GM19324 (cell line): Measurements from ENCODE around the gene PIGR.

Source experiments
- ATAC-seq: cut with Tn5 transposase; IDR thresholded peaks from one replicate; pipeline ENCODE4 v1.9.1; 2021; ENCODE audit warnings: mild to moderate bottlenecking, moderate library complexity; ENCODE audit not compliant: unreplicated experiment, low FRiP score

The PIGR gene

DNA sequence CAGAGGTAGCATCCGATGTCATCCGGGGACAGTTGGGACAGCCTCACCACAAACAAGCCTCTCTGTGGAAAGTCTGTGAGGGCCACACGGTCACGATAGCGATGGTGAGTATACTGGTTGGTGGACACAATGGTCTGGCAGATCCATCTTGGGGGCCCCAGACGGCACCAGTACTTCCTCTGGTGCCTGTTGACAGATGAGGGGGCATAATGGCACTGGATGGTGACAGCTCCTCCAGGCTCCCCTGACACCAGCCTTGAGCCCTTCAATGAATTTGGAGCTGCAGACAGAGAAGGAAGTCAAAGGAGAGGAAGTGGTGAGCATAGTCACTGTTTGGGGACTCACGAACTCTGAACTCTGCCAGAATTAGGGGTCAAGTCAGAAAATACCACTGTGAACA lies 16.0 kb upstream of the PIGR start:
- ATAC-seq: no peak

DNA sequence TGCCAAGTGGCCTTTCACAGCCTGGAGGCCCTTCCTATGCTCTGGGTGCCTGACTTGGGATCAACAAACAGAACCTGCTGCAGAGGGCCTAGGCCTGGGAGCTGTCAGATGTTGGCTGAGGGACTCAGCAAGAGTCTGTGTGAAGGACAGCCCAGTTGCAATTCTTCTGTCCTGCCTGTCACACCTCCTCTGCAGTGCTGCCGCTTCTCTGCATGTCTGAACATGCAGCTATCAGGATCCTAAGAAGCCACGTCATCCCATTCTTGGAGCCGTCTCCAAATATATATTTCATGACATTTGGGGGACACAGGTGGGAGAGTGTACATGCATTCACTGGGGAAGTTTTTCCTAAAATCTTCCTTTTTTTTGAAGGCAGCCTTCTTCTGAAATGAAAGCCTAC lies 15.4 kb upstream of the PIGR start:
- ATAC-seq: no peak

DNA sequence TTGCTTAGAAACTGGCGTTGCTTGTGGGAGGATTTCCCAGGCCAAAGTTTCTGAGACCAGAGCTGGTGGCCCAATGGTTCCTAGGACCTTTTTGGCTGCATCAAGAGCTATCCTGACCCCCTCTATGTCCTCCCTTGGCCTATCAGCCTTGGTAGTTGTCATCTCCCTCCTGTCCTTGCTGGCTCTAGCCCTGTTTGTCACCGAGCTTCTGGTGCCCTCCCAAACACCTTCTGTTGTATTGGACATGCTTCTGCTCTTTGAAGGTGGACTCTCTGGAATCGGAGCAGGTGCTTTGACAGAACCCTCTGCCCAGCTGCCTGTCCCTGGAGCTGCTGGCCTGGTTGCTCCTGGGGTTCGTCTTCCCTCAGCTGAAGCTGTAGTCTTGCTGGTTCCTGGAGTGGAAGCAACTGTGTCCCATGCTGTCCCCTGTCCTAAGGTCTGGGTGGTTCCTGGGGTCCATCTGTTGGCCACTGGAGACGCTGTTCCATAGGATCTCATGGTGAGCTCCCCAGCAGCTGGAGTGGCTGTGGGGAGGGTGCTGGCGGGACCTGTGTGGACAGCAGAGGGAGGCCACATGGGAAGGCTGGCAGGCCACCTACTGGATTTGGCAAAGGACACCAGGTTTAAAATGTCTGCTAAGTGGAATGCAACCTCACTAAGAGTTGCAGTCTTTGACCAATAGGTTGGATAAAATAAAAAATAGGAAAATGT lies 14.6 kb upstream of the PIGR start:
- ATAC-seq: no peak

DNA sequence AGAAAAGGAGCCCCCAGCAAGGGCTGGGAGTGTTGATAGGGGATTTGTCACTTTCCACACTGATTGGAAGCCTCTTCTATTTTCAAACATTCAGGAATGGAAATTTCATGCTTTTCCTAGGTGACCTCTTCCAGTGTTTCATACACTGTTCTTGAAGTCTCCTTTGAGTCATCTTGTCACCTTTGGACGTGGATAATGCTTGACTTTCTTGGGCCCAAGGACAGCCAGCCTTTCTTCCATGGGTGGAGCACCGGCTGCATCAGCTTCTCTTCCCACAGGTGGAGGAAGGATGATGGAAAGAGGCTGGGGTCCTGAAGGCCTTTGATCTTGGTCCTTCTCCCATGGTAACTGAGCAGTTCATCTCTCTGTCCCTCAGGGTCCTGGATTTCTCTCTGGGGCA lies 11.9 kb upstream of the PIGR start:
- ATAC-seq: no peak

DNA sequence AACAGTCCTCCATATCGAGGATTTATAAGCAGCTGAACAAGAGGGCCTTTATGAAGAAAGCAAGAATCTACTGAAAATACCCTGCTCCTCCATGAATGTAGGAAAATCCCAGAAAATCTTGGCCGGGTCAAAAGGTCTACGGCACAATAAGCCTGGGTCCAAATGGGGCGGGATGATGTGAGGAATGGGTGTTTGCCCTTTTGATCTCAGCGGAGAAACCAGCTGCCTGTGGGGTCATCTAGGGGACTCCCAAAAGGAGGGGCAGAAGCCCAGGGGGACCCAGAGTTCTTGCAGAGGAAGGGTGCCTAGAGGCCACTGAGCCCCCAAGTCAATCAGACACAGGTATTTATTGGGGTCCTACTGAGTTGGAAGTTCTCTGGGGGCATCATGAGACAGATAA lies 11.4 kb upstream of the PIGR start:
- no peak for ATAC-seq

DNA sequence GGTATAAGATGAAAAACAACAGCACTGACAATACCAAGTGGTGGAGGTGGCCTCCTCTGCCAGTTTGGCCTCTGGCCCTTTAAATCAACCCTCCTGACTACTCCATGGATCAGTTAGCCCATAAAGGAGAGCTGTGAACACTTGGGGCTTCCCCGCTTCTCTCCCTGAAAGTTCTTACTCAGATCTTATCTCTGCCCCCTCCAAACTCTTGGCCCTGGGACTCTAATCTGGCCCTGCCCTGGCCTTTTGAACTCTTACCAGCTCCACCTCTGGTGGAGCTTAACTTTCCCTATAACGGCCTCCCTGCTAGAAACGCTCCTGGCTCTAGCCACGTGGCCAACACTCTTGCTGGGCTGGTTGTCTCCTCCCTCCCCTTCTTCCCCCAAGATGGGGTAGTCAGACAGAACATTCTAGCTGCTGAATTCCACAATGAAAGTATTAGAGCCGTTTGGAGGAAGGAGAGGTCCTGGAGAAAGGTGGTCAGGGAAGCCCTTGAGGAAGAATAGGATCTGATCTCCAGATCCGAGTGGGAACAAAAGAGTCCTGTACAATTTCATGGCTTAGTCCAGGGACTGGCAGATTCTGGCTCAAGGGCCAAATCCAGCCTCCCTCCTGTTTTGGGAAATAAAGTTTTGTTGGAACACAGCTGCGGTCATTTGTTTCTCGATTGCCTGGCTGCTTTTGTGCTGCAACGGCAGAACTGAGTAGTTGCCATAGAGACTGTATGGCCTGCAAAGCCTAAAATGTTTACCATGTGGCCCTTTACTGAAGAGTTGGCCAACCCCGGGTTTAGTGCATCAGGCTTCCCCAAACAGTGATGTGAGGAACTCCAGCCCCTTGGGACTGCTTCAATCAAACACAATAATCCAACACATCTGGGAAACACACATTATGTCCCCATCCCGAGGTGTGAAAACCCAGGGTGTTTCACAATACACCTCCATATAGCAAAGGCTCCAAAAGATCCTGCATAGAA lies 9.5 kb upstream of the PIGR start:
- ATAC-seq: no peak

DNA sequence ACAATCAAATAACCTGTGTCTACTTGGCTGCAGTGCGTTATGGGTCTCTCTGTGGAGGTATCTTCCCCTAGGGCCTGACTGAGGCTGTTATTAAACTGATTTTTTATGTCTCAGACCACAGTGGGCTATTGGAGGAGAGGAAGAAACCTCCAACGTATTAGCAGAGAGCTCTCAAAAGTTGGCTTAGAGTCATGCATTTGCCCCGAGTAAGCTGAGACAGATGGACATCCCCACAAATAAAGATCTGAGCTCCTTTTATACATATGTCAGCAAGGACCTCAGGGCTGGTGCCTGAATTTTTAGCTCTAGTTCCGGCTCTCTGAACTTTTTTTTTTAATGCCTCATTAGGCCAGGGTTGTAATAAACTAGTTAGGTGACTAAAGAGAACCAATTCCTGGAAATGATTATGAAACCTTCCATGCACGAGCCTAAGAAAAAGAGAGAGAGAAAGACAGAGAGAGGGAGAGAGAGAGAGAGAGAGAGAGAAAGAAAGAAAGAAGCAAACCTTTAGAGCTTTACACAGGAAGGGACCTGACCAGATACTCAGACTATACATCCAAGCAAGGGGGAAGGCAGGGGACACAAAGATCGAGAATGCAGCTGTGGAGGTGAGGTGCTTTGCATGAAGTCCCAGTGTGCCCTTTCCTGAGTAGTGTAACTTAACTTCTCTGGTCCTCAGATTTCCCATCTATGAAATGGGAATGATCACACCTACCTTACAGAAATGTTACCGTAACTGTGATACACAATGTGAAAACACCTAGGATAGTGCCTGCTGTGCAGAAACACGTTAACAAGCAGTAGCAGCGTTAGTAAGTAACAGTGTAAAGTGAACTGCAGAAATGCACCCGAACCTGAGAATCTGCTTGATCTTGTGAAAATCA lies 8.4 kb upstream of the PIGR start:
- no peak for ATAC-seq

DNA sequence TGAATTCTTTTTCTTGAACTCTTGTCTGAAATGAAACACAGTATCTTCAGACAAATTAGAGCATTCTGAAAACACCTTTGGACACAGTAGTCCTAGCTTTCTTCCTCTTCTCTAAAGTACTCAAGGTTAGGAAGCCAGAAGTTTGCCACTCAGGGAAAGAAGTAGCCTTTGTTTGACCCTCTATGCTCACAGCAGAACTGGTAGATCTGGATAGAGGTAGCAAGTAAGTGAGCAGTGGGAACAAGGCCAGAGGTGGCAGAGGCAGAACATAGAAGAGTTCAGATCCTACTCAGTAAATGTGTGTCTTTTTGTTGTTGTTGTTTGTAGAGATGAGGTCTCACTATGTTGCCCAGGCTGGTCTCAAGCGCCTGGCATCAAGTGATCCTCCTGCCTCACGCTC lies 7.4 kb upstream of the PIGR start:
- no peak for ATAC-seq

DNA sequence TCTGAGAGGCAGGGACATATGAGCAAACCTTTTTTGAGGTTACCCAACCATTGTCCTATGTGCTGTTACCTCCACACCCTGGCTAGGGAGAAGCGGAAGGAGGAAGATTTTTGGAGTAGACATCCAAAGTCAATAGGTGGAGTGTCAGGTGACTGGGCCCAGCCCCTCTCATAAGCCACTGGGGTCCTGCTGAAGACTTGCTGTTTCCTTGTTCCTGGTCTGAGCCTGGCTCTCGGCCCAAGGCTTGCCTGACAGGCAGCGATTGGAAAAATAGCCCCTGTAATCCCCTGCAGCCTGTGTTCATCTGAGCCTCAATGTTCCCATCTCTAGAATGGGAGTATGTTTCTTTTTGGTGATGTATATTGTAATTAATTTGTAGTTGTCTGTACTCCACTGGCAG lies 6.9 kb upstream of the PIGR start:
- no peak for ATAC-seq

DNA sequence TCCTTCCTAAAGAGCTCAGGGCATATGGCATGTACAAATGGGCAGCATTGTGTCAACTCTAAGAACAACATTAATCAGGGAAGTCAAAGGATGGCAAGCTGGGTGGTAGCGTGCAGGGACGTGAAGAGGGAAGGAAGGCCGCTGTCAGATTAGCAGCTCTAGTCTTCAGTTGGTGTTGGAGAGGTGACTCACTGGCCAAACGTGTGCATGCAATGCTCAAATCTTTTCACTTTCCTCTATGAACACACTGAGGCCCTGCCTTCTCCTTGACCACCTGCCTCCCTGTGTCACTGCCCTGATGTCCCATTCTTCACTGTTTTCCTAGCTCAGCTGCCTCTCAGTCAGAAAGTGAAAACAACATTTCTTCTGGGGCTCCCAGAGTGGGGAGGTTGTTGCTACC lies 5.9 kb upstream of the PIGR start:
- no peak for ATAC-seq

DNA sequence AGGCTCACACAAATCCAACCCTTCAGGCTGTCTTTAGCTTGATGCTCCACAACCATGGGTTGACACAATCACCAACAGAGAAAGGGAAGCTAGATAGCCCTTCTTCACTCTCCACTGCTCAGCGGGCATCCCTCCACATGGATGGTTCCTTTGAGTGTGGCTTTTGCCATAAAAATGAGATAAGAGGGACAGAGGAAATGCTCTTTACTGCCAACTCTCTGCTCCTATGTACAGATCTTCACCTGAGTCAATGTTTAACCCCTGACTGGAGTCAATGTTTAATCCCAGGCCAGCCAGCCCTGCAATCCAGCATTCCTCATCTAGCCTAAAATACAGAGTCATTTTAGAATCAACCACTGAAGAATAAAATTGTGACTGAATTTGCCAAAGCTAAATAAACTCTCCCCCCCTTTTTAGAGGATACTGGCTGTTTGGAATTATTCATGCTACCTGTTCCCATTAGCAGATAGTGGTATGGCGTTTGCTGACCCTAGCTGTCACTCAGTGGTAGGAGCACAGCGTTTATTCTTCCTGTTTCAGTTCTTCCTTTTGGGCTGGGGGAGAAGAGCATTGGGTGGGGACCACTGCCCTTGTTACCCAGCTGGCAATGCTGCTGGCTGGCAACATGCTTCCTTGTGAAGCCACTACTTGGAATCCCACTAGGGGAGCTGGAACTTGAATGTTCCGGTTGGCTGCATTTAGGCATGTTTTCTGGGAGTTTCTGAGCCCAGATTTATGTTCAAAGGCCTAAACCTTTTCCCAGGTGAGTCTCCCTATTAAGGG lies 5.2 kb upstream of the PIGR start:
- no peak for ATAC-seq

DNA sequence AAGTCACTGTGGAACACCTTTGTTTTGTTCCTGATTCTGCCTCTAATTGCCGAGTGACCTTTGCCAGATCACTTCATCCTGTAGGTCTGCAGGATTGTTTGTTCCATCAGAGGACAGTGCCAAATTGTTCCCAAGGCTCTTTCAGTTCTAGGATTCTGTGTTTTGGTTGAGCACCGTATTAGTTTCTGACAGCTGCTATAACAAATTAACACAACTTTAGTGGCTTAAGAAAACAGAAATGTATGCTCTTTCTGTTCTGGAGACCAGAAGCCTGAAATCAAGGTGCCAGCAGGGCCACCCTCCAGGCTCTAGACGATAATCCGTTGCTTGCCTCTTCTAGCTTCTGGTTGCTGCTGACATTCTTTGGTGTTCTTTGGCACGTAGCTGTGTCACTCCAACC lies 3.4 kb upstream of the PIGR start:
- no peak for ATAC-seq

DNA sequence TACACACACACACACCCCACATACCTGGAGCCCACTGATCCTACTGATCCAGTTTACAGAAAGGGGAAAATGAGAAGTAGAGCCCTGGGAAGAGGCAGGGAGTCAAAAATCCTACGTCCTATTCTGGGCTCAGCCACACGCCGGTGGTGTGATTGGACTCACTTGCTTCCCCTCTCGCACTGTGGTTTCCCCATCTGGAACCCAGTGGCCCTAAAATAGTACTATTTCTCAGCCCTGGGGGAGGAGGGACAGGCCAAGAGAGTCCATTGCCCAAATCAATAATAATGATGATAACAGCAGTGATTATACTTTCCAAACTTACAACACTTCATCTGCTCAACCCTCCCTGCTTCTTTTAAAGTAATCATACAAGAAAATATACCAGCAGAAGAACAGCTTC lies 2.9 kb upstream of the PIGR start:
- no peak for ATAC-seq

DNA sequence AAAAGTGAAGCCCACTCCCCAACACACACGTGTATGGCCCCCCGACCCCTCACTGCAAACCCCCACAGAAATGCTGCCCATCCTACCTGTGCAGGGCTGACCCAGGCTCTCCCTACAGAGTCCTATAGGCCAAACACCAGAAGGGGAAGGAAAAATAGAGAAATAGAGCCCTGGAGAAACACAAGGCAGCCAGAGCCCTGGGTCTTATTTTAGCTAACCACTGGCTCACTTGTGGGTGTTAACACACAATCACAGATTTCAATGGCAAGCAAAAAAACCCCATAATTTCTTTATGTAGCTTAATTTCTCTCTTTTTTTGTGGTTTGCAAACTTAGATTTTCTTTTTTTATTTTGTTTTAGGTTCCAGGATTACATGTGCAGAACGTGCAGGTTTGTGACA lies 989 bp upstream of the PIGR start:
- no peak for ATAC-seq

DNA sequence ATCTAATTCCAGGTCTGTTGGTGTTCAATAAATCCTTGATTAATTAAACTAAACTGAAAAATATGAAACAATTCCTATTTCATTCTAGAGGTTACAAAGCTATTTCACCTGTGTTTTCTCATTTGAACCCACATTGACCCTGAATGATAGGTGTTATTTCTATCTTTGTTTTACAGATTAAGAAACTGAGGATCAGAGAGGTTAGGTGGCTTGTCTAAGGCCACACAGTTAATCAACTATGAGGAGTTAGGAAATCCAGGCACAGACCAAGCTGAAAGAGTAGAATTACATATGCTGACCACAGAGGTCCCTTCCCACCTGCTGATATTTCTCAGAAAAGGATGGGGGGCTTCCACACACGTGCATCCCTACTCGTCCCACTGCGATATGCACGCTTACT lies 487 bp downstream of the PIGR start:
- no peak for ATAC-seq

DNA sequence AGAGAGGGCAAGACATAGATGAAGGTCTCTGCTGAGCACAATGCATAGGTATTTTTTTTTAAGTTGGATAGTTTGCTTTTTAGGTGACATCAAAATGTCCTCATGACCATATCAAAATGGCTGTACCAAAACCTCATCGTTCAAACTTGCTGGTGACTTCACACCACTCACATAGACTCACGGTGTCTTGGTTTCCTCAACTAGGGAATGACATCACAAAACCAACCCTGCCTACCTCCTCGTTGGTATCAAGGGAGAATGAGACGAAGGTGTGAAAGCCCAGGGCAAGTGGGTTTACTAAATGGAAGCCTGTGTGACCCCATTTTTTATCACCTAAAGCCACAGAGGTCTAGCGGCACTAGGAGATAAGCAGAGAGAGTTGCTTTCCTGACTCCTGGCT lies 1.6 kb downstream of the PIGR start:
- no peak for ATAC-seq

DNA sequence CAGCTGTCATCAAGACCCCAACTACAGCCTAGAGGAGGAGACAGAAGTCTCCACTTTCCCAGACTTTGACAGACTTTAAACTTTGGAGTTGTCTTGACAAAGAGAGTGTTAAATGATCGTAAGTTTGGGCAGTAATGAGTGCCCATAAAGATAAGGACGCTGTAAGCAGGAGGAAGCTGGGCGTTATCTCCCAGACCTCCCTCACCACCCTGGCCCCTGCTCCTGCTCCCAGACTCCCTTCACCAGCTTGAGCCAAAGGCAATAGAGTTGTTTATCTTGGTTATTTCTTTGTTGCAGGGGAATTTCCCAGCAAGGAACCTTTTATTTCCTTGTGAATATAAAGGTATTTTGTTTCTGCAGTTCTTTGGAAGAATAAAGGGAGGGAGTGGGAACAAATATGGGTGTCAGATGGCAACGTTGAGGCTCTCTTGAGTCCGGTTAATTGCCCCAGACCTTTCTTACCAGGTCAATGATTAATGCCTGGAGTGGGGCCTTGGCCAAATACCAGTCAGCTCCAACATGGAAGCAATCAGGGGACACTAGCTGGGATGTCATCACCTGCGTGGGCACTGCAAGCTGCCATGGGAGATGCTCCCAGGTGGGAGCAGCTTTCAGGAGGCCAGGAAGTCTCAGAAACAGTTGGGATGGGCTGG lies 4.4 kb downstream of the PIGR start:
- no peak for ATAC-seq

DNA sequence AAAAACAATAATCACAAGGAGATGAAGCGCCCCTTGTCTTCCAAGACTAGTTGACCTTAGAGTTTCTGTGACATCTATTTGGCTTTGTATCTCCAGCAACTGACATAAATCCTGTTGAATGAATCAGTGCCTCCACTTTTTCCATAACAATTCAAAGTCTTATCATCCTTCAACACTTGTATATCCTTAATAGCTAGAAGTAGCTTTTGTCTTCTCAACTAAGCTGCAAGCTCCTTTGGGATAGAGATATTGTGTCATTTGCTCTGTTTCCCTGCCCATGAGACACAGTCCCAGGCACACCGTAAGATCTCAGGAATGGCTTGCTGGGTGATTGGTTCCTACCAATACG lies 5.7 kb downstream of the PIGR start:
- ATAC-seq: no peak

DNA sequence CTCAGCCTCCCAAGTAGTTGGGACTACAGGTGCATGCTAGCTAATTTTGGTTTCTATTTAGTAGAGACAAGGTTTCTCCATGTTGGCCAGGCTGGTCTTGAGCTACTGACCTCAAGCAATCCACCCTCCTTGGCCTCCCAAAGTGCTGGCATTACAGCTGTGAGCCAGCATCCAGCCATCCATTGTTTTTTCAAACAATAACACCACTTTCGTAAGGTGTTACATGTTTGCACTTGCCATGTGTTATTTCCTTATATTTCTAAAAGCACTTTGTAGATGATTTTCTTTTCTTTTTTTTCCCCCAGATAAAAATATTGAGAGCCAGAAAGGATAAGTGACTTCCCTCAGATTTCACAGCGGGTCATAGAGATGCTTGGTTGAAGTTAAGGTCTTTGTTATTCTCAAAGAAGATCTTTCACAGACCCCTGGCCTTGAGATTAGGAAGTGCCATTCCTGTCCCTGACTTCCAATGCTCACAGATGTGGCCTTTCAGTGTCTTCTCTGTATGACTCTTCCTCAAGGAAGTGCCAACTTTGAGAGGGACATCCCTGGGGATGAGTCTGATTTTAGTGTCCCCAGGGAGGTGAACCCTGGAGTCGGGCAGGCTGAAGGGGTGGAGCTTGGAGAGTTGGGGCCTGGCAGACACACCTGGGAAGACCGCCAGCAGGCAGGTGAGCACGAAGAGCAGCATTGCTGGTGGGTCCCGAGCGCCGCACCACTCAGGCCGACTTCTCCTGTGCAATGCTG lies 6.3 kb downstream of the PIGR start:
- ATAC-seq: no peak
